Hepatocyte (in vitro differentiated cells): Measurements from ENCODE around the gene RND1.

Experiments used
- CTCF ChIP-seq: fragments of 200-600 bp; sonication (generic); IDR thresholded peaks from 2 replicates; pipeline ENCODE4 v1.5.1; 2016; ENCODE audit warnings: antibody characterized with exemption, mild to moderate bottlenecking; ENCODE audit not compliant: poor library complexity
- EZH2 ChIP-seq: fragments of 200-600 bp; sonication (generic); IDR thresholded peaks from 2 replicates; pipeline ENCODE4 v1.6.1; 2016; ENCODE audit warnings: antibody characterized with exemption, mild to moderate bottlenecking, borderline replicate concordance
- EZH2phosphoT487 ChIP-seq: fragments of 200-600 bp; sonication (generic); IDR thresholded peaks from one replicate; pipeline ENCODE4 v1.6.1; 2018; ENCODE audit warnings: antibody characterized with exemption, mild to moderate bottlenecking, low read depth, moderate library complexity; ENCODE audit not compliant: unreplicated experiment, severe bottlenecking

- TF ChIP-seq CTCF, result no peak
- no peak for TF ChIP-seq EZH2
- no peak for TF ChIP-seq EZH2phosphoT487
Measured at GRCh38 chr12:48831257-48831656, 34.4 kb downstream of the RND1 start.
